ENCODE data around the gene REPIN1.
A peak's percentile ranks its signal among the peaks of the same experiment; 100 is the strongest.

The REPIN1 gene

GRCh38 chr7:150374026-150374425 lies 5.4 kb downstream of the REPIN1 start (continued):
- TF ChIP-seq ZNF654 (tag by site-specific recombination; IDR thresholded peaks at IDR 0.05; ENCODE audit: low read depth): no peak
- TF ChIP-seq ZNF239 (tag by site-specific recombination; IDR thresholded peaks at IDR 0.05): no peak
- TF ChIP-seq CTCF (tag by site-specific recombination; IDR thresholded peaks at IDR 0.05): no peak
- no peak for TF ChIP-seq ZNF791 (tag by site-specific recombination; IDR thresholded peaks at IDR 0.05)

- no peak overlapping the region for H3K4me3 ChIP-seq (ENCODE audit: low read depth, low read length)
- H3K4me1 ChIP-seq (ENCODE audit: control insufficient read depth, insufficient read depth, low read length): peaks cover 3% of the 10 kb centered on the region; the same call in 1 of the 2 replicates
- ChIA-PET POLR2A (no interaction called here), CTCF (interaction anchor here (1.0 to 1.2 kb wide), 2 partner anchors 30 to 32 kb away, joined by 3 read pairs; no protein-coding TSS in a partner anchor)
- TF ChIP-seq ZNF768 (tag by site-specific recombination; IDR thresholded peaks at IDR 0.05) (no peak), GLIS1 (tag by site-specific recombination; IDR thresholded peaks at IDR 0.05) (no peak), ZNF585B (tag by site-specific recombination; IDR thresholded peaks at IDR 0.05) (no peak), ZIC2 (tag by site-specific recombination; IDR thresholded peaks at IDR 0.05) (peak; percentile 30; the same call in 1 of the 2 replicates)
- H3K27ac ChIP-seq (ENCODE audit: extremely low read depth, low read depth, low read length): no peak overlapping the region
- no peaks in the 10 kb centered on the region for H3K9me3 ChIP-seq (ENCODE audit: control insufficient read depth, insufficient read depth, low read depth, low read length)
- peaks cover 0 to 52% of the 10 kb centered on the region in 2 experiments; a peak in 1 of 3 replicates for H3K36me3 ChIP-seq (ENCODE audit: control insufficient read depth in 2 of 2, insufficient read depth in 1 of 2, low read length in 2 of 2)
Measured at GRCh38 chr7:150374472-150374871, 5.8 kb downstream of the REPIN1 start.

- Histone ChIP-seq H3K27ac (ENCODE audit: extremely low read depth, low read depth, low read length) (no peak overlapping the region), H3K4me1 (ENCODE audit: control insufficient read depth, insufficient read depth, low read length) (peaks cover 3% of the 10 kb centered on the region; the same call in 1 of the 2 replicates), H3K4me3 (ENCODE audit: low read depth, low read length) (no peak overlapping the region), H3K9me3 (ENCODE audit: control insufficient read depth, insufficient read depth, low read depth, low read length) (no peaks in the 10 kb centered on the region), H3K36me3 (ENCODE audit: control insufficient read depth in 2 of 2, insufficient read depth in 1 of 2, low read length in 2 of 2) (peaks cover 0 to 38% of the 10 kb centered on the region in 2 experiments; a peak in 1 of 3 replicates)
- CTCF ChIA-PET: interaction anchor here (0.7 to 1.0 kb wide), 2 partner anchors 30 to 53 kb away, joined by 3 to 4 read pairs; partner anchors contain the start of gene LRRC61
- TF ChIP-seq ZNF184 (tag by site-specific recombination; IDR thresholded peaks at IDR 0.05) (no peak), MEIS1 (CRISPR knock-in tag; IDR thresholded peaks at IDR 0.05; ENCODE audit: borderline replicate concordance) (no peak), ZNF138 (tag by site-specific recombination; IDR thresholded peaks at IDR 0.05; ENCODE audit: borderline replicate concordance) (no peak), ZNF639 (tag by site-specific recombination; IDR thresholded peaks at IDR 0.05) (no peak), SP2 (tag by site-specific recombination; IDR thresholded peaks at IDR 0.05) (peak; percentile 9; the same call in 1 of the 2 replicates), EGR2 (tag by site-specific recombination; IDR thresholded peaks at IDR 0.05; ENCODE audit: low read depth) (peak; percentile 94), ZFHX2 (tag by site-specific recombination; conservative IDR thresholded peaks at IDR 0.05) (peak; percentile 93), ZNF10 (tag by site-specific recombination; IDR thresholded peaks at IDR 0.05) (0 out of 2 replicates have a peak, but pooled peaks have one; percentile 54), SALL2 (tag by site-specific recombination; IDR thresholded peaks at IDR 0.05; ENCODE audit: borderline replicate concordance) (no peak), ZBTB6 (tag by site-specific recombination; IDR thresholded peaks at IDR 0.05) (peak; percentile 57; the same call in 1 of the 2 replicates), GLIS2 (tag by site-specific recombination; IDR thresholded peaks at IDR 0.05) (no peak), OSR2 (tag by site-specific recombination; IDR thresholded peaks at IDR 0.05) (0 out of 2 replicates have a peak, but pooled peaks have one; percentile 25), PATZ1 (tag by site-specific recombination; IDR thresholded peaks at IDR 0.05) (no peak)
- POLR2A ChIA-PET: no interaction called here
Measured at GRCh38 chr7:150375662-150376521, 7.3 kb downstream of the REPIN1 start.
